PC-9 (cell line): ENCODE measurements around the gene TMEFF2.

Source experiments
- EZH2 ChIP-seq: fragments of 200-600 bp; sonication (generic); IDR thresholded peaks from 2 replicates; pipeline ENCODE4 v1.8.0; 2017; ENCODE audit warnings: antibody characterized with exemption, low read depth
- TF ChIP-seq, protein P1 (sequence below): fragments of 200-600 bp; sonication (generic); conservative IDR thresholded peaks from 2 replicates; pipeline ENCODE4 v1.6.1; 2017; ENCODE audit warnings: mixed run types, antibody characterized with exemption, mild to moderate bottlenecking, moderate library complexity

DNA sequence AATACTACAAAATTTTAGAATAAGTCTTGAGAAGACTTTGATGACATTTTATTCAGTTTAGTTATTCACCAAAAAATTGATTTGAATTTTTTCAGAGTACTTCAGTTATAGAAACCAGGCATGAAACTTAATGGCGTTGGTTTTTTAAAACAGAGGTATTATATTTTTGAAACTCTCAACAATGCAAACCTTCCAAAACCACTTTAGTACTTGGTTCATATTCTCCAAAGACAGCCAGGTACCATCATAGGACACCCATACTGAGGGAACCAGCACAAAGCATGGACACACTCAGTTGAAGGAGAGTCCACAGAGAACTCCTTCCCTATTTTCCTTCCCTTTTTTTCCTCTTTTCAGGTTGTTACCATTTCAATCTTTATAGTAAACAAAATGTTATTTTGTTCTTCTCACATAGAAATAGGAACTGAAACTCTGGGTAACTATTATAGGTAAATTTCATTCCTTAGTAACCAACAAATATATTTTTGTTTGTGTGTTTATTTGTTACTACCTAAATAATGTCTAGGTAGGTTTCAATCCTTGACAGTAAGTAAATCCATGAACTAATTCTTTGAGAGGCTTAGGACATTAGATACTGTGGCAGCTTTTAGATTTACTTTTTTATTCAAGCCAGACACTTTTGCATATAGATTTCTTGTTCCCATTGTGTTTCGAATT is 95.8 kb downstream of the TMEFF2 start:
- TF ChIP-seq, protein P1, sequence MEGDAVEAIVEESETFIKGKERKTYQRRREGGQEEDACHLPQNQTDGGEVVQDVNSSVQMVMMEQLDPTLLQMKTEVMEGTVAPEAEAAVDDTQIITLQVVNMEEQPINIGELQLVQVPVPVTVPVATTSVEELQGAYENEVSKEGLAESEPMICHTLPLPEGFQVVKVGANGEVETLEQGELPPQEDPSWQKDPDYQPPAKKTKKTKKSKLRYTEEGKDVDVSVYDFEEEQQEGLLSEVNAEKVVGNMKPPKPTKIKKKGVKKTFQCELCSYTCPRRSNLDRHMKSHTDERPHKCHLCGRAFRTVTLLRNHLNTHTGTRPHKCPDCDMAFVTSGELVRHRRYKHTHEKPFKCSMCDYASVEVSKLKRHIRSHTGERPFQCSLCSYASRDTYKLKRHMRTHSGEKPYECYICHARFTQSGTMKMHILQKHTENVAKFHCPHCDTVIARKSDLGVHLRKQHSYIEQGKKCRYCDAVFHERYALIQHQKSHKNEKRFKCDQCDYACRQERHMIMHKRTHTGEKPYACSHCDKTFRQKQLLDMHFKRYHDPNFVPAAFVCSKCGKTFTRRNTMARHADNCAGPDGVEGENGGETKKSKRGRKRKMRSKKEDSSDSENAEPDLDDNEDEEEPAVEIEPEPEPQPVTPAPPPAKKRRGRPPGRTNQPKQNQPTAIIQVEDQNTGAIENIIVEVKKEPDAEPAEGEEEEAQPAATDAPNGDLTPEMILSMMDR: no peak
- TF ChIP-seq EZH2: no peak
